Raji (cell line): Measurements from ENCODE around the gene SPTA1.

Source experiments
- POLR2A ChIP-seq: IDR thresholded peaks from 2 replicates; pipeline ENCODE4 v1.6.1; 2011; ENCODE audit warnings: low read depth, low read length, control low read depth; ENCODE audit not compliant: insufficient read depth

Gene SPTA1

DNA sequence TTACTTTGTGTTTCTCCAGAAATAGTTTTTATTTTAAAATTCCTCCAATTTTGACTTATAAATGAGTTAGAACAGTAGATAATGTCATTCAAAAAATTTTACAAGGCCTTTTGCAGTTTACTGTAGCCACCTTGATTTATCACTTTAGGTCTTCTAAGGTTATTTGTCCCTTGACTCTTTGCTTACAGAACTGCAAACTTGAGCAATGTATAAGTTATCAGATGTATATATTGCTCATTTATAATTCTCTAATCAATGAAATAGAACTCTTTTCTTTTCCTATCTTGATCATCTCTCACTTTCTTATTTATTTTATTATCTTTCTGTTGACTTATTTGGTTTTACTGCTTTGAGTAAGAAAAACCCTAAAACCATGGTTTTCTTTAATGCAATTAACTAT lies 5.8 kb upstream of the SPTA1 start:
- no peak for TF ChIP-seq POLR2A

DNA sequence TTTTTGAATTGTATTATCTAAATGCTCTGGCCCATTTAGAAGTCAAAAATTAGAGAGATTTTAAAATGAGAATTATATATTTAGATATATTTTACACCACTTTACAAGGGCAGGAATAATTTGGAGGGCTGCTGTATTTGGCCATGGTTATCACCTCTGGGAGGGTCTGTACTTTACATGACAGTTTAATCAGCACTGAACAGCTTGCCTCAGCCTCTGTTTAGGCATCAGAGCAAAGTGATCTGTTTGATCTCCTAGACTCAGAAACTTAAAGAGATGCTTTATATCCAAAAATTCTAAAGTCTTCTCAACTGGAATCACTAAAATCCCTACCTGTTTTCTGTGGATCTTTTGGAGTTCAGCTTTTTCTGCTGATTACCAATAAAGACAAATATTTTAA lies 5.4 kb upstream of the SPTA1 start:
- no peak for TF ChIP-seq POLR2A

DNA sequence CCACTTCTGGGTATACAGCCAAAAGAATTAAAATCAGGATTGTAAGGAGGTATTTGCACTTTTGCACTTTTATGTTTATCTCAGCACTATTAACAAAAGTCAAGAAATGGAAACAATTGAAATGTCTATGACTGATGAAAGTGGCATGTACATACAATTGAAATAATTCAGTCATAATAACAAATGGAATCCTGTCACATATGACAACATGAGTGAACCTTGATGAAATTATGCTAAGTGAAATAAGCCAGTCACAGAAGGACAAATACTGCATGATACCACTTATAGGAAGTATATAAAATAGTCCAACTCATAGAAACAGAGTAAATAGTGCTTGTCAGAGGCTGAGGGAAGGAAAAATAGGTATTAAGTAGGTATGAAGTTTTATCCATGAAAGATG lies 3.4 kb upstream of the SPTA1 start:
- no peak for TF ChIP-seq POLR2A

DNA sequence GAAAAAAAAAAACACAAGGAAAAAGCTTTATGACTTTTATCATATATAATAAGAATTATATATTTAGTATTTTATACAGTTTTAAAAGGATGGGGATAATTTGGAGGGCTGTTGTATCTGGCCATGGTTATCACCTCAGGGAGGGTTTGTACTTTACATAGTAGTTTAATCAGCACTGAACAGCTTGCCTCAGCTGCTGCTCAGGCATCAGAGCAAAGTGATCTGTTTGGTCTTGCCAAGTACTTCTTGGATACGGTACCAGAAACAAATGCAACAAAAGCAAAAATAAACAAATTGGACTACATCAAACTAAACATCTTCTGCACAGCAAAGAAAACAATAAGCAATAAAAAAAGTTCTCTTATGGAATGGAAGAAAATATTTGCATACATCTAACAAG lies 2.6 kb upstream of the SPTA1 start:
- no peak for TF ChIP-seq POLR2A

DNA sequence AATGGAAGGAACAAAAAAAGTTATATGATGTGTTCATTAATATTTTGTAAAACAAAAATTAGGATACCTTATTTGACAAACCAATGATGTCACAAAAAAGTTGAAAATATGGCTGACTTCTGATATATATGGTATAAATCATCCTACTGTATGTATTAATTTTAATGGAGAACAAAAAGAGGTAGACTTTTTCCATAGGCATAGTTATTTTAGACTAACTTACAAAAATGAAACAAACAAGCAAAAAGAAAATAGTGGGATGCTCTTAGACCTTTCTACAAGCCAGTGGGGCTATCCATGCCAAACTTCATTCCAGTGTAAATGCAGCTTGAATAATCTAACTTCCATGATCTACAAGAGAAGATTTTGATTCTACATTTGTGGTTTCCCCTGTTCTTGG lies 522 bp upstream of the SPTA1 start:
- no peak for TF ChIP-seq POLR2A

- TF ChIP-seq POLR2A: no peak
Measured at GRCh38 chr1:158685085-158685484, 1.4 kb downstream of the SPTA1 start.

- no peak for TF ChIP-seq POLR2A
Measured at GRCh38 chr1:158681606-158682005, 4.9 kb downstream of the SPTA1 start.

DNA sequence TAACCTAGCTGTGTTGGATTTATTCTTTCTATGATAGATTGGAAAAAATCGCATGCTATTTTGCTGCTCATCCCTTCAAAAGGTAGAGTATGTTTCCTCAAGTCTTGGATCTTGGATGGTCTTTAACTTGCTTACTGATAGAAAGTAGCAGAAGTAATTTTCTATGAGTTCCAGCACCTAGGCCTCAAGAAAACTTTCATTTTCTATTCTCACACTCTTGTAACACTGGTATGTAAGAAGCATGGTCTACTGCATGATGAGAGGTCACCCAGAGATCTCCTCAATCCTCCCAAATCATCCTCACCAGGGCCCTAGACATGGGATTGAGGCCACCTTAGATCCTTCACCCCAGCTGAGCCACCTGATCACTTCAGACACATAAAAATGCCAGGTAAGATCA lies 7.2 kb downstream of the SPTA1 start:
- TF ChIP-seq POLR2A: no peak

DNA sequence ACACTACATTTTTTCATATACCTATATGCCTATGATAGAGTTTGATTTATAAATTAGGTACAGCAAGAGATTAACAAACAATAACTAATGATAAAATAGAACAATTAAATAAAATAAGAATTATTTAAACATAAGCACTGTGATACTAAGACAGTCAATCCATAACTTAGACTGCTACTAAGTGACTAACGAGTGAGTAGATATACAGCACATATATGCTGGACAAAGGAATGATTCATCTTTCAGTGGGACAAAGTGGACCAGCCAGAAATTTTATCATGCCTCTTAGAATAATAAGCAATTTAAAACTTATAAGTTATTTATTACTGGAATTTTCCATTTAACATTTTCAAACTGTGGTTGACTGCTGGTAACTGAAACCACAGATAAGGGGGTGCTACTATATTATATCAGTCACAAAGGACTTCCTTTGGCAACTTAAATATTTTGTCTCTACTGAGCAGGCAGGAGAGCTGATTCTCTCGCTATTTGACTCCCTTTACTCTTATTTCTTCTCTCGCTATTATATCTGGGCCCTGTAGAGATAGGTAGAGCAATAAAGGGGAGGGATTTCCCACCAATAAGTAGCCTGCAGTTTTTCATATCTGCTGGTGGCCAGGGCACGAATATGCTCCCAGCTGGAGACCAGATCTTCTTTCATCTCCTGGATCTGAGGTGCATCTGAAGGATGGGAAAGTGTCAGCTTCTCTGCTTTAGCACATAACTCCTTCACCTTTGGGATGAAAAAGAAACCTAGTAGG lies 10.8 kb downstream of the SPTA1 start:
- no peak for TF ChIP-seq POLR2A

DNA sequence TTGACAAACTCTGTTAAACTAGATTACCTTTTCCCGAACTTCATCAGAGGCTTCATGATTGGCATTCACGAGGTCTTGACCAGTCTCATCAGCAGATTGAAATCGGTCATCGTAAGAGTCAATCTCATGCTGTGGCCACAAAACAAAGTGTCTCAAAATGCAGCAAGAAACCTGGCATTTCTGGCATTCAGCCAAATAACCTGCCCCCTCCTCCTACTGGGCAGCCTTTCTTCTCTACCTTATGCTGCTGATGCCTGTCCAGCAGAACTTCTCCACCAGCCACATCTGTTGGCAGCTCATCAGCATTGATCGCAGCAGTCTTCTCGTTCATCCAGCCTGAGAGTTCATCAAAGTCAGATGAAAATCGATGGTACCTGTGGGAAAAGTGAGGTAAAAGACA lies 12.2 kb downstream of the SPTA1 start:
- no peak for TF ChIP-seq POLR2A

- no peak for TF ChIP-seq POLR2A
Measured at GRCh38 chr1:158666037-158666436, 20.5 kb downstream of the SPTA1 start.

DNA sequence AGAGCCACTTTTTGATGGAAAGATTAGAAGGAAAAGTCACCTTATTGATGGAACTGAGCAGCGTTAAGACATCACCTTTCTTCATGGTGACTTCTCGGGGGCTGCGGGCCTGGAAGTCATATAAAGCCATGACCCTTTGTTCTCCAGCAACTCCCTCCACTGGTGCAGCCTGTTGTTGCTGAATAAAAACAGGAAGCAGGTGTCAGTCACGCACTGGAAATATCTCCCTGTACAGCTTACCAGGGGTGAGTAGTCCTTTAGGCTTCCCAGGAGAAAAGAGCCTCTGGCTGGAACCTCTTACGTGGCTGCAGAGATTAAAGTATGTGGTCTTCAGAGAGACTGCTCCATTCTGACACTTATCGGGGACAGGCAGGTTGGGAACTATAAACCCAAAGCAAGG lies 31.9 kb downstream of the SPTA1 start:
- no peak for TF ChIP-seq POLR2A

DNA sequence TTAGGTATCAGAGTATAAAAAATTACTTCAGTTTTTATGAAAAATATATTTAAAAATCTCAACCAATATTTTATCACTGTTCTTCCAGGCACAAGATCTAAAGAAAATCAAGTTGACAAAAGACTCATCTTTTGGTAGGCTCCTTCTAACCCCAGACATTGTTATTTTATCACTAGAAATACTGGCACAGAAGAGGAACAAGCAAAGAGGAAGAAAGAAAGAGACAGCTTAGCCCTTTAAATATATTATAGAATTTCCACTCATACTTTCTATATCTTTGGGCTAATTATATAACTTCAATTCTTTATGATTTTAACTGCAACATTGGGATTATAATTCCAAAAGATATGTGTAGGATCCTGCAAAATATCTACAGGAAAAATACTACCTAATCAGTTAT lies 32.4 kb downstream of the SPTA1 start:
- TF ChIP-seq POLR2A: no peak

GRCh38 chr1:158652721-158653334 lies 33.7 kb downstream of the SPTA1 start:
- no peak for TF ChIP-seq POLR2A

DNA sequence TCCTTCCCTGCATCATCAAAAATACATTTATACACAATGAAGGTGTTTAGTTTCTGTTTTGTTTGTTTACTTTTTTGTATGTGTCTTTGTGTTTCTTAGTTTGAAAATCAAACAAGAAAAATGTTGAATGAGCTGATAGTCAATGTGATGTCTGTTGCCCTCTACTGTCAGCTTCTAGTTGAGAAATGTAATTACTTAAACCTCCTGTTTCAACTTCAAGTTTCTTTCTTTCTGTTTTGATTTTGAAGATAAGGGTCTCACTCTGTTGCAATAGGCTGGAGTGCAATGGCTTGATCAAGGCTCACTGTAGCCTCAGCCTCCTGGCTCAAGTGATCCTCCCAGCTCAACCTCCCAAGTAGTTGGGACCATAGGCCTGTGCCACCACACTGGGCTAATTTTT lies 37.5 kb downstream of the SPTA1 start:
- no peak for TF ChIP-seq POLR2A

DNA sequence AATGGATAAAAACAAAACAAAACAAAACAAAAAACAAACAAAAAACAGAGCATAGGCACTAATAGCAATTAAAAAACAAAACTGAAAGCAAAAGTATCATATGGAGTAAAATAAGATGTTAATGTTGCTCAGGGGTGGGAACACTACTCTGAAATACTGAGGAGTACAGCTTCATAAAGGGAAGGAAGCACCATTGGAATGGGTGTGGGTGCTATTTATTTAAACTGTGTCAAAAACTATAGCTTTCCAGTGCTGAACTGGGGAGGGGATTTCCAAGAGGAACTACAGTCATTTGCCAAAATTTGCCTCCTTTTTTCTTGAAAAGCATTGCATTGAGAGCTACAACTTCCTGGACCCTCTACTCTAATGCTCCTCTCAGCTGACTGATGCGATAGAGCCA lies 40.0 kb downstream of the SPTA1 start:
- no peak for TF ChIP-seq POLR2A

- TF ChIP-seq POLR2A: no peak
Measured at GRCh38 chr1:158644449-158644848, 42.1 kb downstream of the SPTA1 start.
